Fibroblast of the conjunctiva (primary cell): ENCODE measurements around the gene SIPA1L2.

ENCODE experiments used
- DNase-seq: peaks from one replicate; pipeline ENCODE4 v3.0.0-alpha.2; 2010; ENCODE audit warnings: low read depth

SIPA1L2 gene

DNA sequence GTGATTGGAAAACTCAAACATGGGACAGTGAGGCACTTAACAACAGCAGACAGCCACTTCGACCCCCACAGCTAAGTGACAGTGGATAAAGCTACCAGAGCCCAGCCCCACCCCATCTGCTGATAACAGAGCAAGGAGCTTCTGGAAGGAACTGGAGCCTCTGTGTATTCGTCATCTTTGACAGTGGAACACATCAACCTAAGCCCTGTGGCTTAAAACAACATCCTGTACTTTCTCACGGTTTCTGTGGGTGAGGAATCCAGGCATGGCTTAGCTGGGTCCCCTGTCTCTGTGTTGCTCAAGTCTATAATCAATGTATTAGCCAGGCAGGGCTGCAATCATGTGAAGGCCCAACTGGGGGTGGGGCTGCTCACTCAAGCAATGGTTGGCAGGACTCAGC, 18.4 kb upstream of the SIPA1L2 start:
- DNase-seq: no peak

DNA sequence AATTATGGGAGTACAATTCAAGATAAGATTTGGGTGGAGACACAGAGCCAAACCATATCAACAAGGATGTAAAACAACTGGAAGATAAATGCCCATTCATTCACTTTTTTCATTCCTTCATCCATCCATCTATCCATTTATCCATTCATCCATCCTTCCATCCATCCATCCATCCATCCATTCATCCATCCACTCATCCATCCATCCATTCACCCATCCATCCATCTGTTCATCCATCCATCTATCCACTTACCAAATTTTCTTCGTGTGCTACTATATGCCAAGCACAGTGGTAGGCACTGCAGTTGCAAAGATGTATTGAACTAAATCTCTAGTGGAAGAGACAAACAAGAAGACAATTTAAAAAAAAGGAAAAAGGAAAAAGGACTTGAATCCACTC, 14.3 kb upstream of the SIPA1L2 start:
- no peak for DNase-seq

DNA sequence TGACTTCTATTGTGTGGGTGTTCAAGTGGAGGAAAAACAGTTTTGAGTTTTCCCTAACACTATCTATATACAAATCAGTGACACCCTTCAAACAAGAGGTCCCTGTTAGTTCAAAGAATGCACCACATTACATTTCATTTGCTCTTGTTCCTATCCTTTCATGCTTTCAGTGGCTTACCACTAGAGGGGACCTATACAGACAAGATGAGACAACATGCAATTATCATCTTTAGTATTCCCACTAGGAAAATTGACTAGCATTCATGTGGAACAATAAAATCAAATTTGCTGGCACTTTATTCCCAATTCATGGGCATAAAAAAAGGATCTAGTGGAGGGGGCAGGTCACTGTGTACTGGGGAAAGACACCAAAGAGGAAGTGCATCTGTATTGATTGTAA, 13.3 kb upstream of the SIPA1L2 start:
- no peak for DNase-seq

DNA sequence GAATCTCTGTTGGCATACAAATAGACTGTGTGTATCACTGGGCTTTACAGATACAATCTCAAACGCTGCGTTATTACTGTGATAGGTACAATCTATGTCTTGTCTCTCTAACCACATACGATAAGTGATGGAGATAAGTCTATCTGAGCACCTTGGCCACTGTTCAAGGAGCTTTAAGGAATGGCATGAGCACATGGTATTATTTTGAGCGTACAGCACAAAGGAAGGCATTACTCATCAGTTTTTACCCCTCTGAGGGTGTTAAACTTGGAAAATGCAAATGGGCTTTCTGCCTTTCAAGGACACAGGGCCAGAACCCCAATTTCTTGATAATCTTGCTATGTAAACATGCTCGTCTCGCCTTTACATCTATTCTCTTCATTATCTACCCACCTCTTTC, 11.6 kb upstream of the SIPA1L2 start:
- DNase-seq: no peak

DNA sequence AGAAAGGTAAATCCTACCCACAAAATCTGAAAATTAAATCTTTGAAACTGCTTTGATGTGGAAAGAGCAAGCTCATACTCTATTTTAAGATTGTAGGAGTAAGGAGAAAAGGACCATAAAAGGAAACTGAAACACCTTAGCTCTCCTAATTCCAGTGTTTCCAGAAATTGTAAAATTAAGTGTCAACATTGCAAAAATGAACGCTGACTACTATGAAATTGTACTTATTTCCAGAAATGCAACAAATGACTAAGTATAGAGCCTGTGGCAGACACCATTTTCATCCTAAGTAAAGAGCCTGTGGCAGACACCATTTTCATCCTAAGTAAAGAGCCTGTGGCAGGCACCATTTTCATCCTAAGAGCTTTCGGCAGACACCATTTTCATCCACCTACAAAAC, 6.9 kb upstream of the SIPA1L2 start:
- DNase-seq: no peak

DNA sequence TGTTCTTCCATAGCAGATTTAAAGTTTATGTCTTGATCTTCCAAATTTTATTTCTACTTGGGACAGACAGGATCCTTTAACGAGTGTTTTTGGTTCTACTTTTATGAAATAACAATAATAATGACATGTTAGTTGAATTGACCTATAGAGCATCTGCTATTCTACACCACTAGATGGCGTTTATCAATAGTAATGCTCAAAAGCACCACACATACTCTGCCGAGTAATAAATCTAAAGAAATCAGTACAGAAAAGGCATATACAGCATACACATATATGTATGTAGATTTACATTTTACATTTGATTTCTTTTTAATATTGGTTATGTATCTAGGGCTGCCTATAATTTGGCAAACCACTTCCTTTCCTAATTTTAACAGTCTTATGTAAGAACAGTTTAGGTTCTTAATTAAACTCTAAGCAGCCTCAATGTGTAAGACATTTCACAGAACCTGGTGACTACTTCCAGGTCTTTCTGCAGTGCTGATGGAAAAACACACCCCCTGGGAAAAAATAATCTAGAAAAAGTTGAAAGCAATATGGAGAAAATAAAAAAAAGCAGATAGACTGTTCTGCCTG, 5.9 kb upstream of the SIPA1L2 start:
- no peak for DNase-seq

DNA sequence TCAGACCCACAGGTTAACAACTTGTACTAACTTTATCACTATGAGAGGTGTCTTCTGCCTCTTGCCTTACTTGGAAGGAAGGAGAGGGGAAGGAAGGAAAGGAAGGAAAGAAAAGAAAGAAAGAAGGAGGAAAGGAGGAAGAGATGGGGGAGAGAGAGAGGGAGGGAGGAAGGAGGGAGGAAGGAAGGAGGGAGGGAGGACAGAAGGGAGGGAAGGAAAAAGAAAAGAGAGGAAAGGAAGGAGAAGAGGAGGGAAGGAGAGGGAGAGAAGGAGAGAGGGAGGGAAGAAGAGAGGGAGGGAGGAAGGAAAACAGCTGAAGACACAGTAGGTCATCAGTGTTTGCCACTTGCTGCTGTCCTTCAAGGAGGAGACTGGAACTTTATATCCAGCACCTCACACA, 5.3 kb upstream of the SIPA1L2 start:
- DNase-seq: no peak

DNA sequence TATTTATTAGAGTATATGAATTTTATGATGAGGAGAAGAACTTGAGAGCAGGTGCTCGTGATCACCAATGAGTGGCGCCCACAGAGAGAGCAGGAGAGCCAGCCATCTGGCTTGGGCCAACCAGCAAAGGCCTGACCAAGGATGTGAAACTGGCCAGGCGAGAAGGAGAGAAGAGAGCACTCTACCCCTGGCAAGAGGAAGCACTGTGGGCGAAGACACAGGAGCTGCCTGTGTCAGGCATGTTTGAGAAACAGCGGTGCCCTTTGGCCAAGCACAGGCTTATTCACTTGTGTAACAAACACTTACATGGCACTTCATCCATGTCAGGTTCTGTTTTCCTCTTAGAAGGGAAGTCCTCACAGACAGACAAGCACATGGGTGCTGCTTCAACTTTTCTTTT, 4.2 kb upstream of the SIPA1L2 start:
- no peak for DNase-seq

DNA sequence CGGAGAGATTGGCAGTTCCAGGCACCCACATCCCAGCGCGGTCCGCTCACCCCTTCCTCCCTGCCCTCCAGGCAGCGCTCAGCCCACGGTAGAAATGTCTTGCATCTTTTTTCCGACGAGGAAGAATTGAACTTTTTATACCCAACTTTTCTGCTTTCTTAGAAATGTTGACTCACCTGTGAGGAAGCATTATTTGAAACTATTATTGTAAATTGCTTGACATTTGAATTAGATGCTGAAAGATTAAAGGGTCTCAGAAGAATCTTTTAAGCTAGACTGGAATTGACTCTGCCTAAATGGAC, 912 bp upstream of the SIPA1L2 start:
- DNase-seq: no peak

DNA sequence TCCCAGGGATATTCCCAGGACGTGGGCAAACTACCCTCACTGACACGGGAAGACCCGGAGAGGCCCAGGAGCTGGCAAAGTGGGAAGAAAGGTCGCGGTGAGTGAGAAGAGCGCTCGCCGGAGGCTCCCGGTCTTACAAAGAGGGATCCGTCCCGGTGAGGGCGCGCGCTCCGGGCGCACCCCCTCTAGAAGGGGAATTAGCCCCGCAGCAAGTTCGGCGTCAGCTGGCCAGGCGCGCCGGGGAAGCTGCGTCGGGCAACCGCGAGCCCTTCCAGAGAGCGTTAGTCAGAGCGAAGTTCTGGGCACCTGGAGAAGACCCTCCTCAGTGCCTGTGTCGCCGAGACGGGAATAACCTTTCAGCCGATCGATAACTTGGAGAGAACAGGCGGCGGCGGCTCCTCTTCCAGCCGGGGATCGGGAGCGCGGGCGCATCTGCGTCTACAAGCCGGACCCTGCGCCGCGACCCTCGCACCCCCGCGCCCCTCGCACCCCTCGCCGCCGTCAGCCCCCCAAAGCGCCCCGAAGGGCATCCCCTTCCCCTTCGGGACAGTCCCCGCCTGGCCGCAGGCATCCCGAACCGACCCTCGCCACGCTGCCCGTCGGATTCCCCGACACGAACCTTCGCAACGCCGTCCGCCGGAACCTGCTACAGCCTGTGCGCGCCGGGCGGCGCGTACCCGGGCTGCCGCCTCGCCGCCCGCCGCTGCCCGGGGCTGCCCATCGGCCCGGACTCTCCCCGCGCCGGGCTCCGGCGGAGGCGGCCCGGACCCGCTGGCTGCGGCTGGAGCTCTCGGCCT, 485 bp downstream of the SIPA1L2 start:
- no peak for DNase-seq

DNA sequence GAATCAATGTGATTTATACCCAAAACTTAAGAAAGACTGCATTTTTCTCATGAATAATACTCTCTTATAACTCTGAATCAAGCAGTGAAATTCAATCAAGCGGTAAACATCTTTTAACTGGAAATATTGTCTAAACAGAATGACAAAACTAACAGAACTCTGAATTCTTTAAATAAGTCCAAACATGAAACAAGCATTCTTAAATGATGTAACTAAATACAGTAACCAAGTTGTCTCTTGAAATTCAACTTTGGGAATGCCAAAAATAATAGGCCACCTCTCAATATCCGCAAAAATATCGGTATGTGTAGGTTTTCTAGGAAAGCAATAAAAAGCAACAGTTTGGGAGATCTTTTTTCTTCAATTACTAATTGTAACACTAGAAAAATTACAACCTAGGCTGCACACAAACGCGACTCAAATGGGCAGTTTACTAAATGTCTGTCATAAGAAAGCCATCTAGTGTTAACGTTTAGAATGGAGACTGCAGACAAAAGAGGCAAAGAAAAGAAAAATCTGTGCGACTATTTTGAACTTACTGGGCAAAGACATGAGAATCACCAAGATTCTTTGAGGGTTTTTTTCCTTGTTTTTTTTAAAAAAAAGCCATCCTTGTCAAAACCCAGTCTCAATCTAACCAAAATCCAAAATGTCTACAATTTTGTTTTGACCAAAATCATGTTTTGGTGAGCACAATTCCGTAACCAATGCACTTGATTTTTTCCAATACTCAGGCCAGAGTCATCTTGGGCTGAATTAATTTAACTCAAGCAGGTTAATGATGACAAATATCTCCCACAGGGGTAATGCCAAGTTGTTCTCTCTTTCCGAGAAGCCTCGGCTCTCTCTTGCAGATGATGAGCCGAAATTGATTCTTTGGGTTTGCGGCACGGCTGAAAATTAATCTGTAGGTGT, 1.3 kb downstream of the SIPA1L2 start:
- DNase-seq: no peak

DNA sequence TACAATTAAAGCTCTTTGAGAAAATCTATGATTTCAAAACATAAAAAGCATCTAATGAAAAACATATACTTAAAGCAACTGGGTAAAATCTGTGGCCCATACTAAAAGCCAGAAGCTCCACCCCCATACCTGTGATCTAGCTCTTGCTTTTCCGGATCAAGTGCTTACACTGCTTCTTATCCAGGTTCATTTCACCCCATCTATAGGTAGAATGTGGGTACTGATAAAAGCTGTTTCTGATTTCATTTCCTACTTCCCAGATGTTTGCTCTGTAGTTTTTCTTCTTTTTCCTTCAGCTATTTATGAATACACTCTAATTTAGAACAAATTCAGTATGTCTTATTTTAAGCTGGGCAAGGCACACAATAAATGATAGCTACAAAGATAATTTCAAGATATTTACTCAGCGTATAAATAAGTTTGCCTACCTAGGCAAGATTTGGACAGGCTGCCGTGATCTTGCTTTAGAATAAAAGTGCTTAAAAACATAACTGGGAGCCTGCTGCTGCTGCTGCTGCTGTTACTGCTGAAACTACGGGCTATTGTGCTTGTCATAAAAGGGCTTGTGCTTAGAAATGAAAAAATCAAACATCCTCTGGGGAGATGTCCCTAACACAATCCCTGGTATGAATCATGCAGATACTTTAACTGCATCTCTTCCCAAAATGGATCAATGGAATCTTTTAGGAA, 2.1 kb downstream of the SIPA1L2 start:
- no peak for DNase-seq

DNA sequence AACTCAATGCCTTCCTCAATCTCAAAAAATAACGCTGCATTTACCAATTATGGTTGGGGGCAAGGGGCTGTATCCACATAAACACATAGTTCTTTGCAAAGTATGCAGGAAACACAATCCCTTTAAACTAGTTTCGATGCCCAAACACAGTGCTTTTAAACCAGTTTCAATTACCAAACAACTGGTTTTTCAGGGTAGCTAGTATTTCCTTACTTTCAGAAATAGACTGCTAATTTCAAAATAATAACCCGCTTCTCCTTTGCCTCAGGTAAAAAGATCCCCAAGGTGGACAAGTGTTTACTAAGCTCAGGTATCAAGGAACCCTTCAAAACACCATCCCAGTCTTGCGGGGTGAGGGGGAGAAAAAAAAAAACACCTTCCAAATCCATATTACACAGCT, 2.8 kb downstream of the SIPA1L2 start:
- DNase-seq: no peak

DNA sequence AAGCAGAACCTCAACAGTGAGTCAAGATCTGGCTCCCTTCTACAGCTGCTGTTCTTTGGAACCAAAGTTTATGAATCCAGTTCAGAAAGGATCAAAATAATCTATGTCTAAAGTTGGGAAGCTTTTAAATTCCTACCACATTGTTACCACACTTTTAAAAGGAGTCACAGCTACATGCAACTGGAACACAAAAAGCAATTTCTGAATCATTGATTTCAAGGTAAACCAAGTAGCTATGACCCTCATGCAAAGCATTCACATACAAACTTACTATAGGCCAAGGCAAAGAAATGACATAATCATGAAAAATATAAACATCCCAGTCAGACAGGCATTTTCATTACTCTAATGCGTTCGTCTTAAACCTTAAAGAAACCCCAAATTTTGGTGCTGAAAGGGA, 3.5 kb downstream of the SIPA1L2 start:
- no peak for DNase-seq

DNA sequence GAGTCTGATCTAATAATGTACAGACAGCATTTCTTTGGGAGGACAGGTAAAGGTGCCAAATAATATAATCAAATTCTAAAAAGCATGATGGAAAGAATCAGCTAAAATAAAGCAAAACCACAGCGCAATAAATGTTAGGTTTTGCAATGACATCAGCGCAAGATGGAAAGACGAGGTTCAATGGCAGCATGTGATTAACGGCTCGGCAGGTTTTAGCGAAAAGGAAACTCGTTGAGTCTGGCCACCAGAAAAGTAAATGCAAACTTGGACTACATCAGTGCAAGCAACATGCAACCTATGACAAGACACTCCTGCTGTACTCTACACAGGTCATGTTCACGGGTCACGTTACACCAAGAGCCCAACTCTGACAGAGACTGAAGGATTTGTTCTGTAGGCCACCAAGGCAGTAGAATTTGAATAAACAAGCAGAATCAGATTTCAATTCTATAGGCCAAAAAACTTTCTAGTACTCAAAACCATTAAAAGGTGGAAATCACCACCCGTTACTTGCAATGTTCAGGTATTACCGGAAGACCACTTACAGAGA, 4.5 kb downstream of the SIPA1L2 start:
- no peak for DNase-seq

DNA sequence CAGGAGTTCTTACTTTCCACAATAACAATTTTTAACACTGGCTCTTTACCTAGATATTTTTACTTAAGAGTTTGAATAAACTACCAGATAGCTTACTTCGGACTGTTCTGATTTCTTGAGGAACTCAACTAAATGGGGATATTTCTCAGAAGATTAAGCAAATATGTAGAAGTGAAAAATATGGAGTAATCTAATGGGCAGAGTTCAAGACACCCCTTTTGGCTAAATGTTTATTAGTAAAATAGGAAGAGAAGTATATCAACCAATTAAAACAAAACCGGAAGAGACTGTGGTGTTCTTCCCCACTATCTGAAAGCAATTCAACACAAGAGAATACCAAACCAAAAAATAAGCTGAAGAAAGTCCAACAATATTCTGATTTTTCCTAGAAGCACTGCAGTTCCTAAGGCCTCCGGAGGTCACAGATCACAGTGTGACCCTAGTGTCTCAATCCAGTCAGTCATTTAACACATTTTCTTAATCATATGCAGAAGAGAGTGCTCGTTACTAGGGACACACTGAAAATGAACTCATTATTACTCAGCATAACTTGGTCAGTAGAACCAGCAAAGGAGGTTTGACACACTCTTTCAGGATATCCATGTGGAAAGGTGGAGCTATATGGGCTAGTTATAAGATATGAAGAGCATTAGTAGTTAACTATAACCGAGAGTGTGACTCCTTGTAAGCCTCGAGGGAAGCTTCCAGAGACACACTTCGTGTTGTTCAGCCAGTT, 5.2 kb downstream of the SIPA1L2 start:
- no peak for DNase-seq

DNA sequence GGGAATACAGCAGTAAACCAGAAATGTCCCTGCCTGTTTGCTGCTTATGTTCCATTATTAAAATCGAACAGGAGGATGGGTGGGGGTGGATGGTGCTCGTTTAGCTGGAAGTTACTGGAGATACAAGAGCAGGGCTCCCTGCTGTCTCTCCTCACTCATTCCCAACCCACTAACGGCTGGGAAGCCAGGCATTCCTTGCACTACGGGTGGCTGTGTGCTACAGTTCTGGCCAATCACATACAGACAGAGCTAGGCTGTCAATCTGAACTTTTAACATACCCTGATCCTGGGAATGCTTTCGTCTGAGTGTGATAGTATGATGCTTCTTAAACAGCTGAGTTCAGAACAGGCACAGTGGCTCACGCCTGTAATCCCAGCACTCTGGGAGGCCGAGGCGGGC, 7.0 kb downstream of the SIPA1L2 start:
- DNase-seq: no peak

DNA sequence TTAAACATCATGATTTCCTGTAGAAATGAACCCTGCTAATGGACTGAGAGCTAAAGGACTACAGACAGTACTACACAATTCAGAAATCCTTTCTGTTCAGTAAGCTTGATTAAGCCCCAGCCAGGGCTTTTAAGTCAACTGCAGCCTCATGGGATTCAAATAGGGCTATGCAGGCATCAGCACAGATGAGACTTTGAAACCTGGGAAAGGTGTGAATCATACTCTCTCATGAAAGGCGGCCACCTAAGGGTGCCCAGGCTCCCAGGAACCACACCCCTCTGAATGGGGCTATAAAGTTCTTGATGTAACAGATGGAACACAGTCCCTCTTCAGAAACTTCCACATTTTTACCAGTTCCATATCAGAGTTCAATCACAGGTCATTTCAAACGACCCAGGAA, 7.6 kb downstream of the SIPA1L2 start:
- no peak for DNase-seq

DNA sequence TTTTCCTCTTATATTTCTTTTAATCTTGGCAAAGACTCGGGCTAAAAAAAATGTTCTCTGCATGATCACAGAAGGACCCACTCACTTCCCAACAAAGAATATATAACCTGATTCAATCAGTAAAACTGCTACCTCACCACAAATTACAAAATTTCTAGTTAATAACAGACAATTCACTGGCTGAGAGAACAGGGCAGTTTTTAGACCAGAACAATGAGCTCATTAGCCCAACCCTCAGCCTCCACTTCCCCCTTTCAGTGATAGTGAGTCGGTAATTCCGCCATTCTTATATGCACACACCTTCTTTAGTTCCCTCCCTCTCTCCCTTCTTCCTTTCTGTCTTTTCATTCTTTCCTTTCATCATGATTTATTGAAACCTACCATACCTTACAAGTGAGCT, 8.9 kb downstream of the SIPA1L2 start:
- DNase-seq: no peak

DNA sequence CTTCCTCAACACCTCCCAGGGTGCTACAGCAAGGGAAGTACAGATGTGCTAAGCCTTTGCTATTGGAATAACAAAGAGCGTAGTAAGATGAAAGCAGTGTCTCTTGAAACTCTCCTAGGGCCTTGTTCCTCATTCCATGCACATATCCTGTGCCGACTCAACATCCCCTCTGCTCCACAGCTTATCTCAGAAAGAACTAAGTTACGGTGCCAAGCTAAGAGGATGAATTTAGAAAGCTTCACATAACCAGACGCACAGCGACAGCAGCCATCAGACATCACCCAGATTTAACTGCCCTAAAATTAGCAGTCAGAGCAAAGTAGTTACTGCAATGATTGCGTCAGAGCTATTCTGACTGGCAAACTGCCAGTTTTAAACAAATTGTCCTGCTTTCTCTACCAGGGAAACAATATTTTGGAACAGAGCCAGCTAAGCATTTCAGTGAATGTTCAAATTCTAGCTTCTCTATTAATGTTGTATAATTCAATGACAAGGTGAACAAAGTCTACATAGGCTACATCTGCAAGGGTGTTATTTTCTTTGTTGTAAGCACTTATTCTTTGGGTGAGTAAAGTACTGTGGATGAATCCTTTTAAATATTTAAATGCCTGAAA, 9.5 kb downstream of the SIPA1L2 start:
- DNase-seq: no peak

DNA sequence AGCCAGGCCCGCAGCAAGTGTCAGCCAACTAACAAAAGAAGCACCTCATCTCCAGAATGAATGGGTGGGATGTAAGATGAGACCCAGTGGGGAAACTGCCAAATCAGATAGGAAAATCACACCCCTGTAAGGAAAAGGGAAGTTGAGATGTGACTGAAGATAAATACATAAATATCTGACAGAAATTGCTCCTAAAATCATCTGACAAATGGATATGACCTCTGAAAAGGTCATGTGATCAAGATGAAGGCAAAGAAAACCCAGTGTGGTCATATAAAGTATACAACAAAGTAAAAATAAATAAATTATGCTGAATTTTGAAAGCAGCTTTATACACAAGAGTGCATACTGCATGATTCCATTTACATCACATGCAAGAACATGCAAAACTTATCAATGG, 12.7 kb downstream of the SIPA1L2 start:
- no peak for DNase-seq
